HG03280 (cell line): ENCODE results near the gene AHRR.
"Not testable (repeated sequence)": the region's sequence is repeated elsewhere in the genome, so short reads cannot be mapped to it uniquely, and the experiment has no call there.

Experiments
- ATAC-seq: cut with Tn5 transposase; IDR thresholded peaks from one replicate; pipeline ENCODE4 v1.9.1; 2021; ENCODE audit warnings: mild to moderate bottlenecking, moderate library complexity; ENCODE audit not compliant: unreplicated experiment

The AHRR gene

GRCh38 chr5:392431-392988 is 71.0 kb downstream of the AHRR start:
- peak; percentile 70 for ATAC-seq

- ATAC-seq, result no peak
Measured at GRCh38 chr5:393846-394275, 72.3 kb downstream of the AHRR start.

- no peak for ATAC-seq
Measured at GRCh38 chr5:394671-395155, 73.2 kb downstream of the AHRR start.

GRCh38 chr5:395156-395920 is 73.8 kb downstream of the AHRR start:
- no peak for ATAC-seq

- no peak for ATAC-seq
Measured at GRCh38 chr5:395921-396530, 74.5 kb downstream of the AHRR start.

GRCh38 chr5:396531-396961 is 75.0 kb downstream of the AHRR start:
- no peak for ATAC-seq

- not testable (repeated sequence) for ATAC-seq
Measured at GRCh38 chr5:398141-398474, 76.6 kb downstream of the AHRR start.

- ATAC-seq, result no peak
Measured at GRCh38 chr5:398475-399295, 77.2 kb downstream of the AHRR start.

GRCh38 chr5:399296-400281 is 78.1 kb downstream of the AHRR start:
- peak; percentile 82 for ATAC-seq

GRCh38 chr5:400282-401145 is 79.0 kb downstream of the AHRR start:
- ATAC-seq, result no peak

GRCh38 chr5:401146-402034 is 79.9 kb downstream of the AHRR start:
- ATAC-seq, result no peak

GRCh38 chr5:402219-402614 is 80.7 kb downstream of the AHRR start:
- ATAC-seq, result not testable (repeated sequence)

- ATAC-seq, result no peak
Measured at GRCh38 chr5:402615-403359, 81.3 kb downstream of the AHRR start.

GRCh38 chr5:403995-404394 is 82.5 kb downstream of the AHRR start:
- ATAC-seq, result no peak

GRCh38 chr5:404666-405241 is 83.2 kb downstream of the AHRR start:
- ATAC-seq, result no peak

GRCh38 chr5:405421-405820 is 83.9 kb downstream of the AHRR start:
- no peak for ATAC-seq

- ATAC-seq, result no peak
Measured at GRCh38 chr5:406041-406440, 84.5 kb downstream of the AHRR start.
